Measurements from ENCODE around the gene S100B.

S100B gene

GRCh38 chr21:46554431-46555224 lies 50.3 kb downstream of the S100B start:
- peak overlapping the region; percentile 94 for H3K27ac ChIP-seq
- H3K4me1 ChIP-seq (ENCODE audit: control insufficient read depth in 1 of 2, insufficient read depth in 1 of 2, low read depth in 1 of 2, low read length in 1 of 2) = peaks cover 41 to 42% of the 10 kb centered on the region in 2 experiments
- no peaks in the 10 kb centered on the region for H3K27me3 ChIP-seq
- no peak overlapping the region for H3K4me3 ChIP-seq (ENCODE audit: low read depth in 1 of 2, low read length in 1 of 2)
- H3K36me3 ChIP-seq = peaks cover 60% of the 10 kb centered on the region
- H3K9me3 ChIP-seq = no peaks in the 10 kb centered on the region
- no peak for TF ChIP-seq CTCF (IDR thresholded peaks at IDR 0.05)

- peak overlapping the region; percentile 94 for H3K27ac ChIP-seq
- H3K9me3 ChIP-seq = no peaks in the 10 kb centered on the region
- no peak overlapping the region for H3K4me3 ChIP-seq (ENCODE audit: low read depth in 1 of 2, low read length in 1 of 2)
- TF ChIP-seq CTCF (IDR thresholded peaks at IDR 0.05) = no peak
- H3K27me3 ChIP-seq = no peaks in the 10 kb centered on the region
- peaks cover 54% of the 10 kb centered on the region for H3K36me3 ChIP-seq
- peaks cover 48 to 49% of the 10 kb centered on the region in 2 experiments for H3K4me1 ChIP-seq (ENCODE audit: control insufficient read depth in 1 of 2, insufficient read depth in 1 of 2, low read depth in 1 of 2, low read length in 1 of 2)
Observed at GRCh38 chr21:46553993-46554392, 50.9 kb downstream of the S100B start.

- no peak for TF ChIP-seq CTCF (IDR thresholded peaks at IDR 0.05)
- Histone ChIP-seq H3K4me3 (ENCODE audit: low read depth in 1 of 2, low read length in 1 of 2) (peak overlapping the region; percentile 59 to 62), H3K36me3 (peaks cover 47% of the 10 kb centered on the region)
Observed at GRCh38 chr21:46552865-46553379, 52.0 kb downstream of the S100B start.

GRCh38 chr21:46552274-46552673 lies 52.6 kb downstream of the S100B start:
- Histone ChIP-seq H3K4me1 (ENCODE audit: control insufficient read depth in 1 of 2, insufficient read depth in 1 of 2, low read depth in 1 of 2, low read length in 1 of 2) (peaks cover 53% of the 10 kb centered on the region in 2 experiments), H3K9me3 (no peaks in the 10 kb centered on the region), H3K27me3 (no peaks in the 10 kb centered on the region), H3K4me3 (ENCODE audit: low read depth in 1 of 2, low read length in 1 of 2) (peak overlapping the region; percentile 59 to 62), H3K36me3 (peaks cover 45% of the 10 kb centered on the region), H3K27ac (peak overlapping the region; percentile 94)
- TF ChIP-seq CTCF (IDR thresholded peaks at IDR 0.05) = no peak

More at GRCh38 chr21:46552865-46553379, 52.0 kb downstream of the S100B start:
- no peaks in the 10 kb centered on the region for H3K27me3 ChIP-seq
- no peaks in the 10 kb centered on the region for H3K9me3 ChIP-seq
- H3K27ac ChIP-seq = peak overlapping the region; percentile 94
- peaks cover 53% of the 10 kb centered on the region in 2 experiments for H3K4me1 ChIP-seq (ENCODE audit: control insufficient read depth in 1 of 2, insufficient read depth in 1 of 2, low read depth in 1 of 2, low read length in 1 of 2)

GRCh38 chr21:46551636-46552241 lies 53.1 kb downstream of the S100B start:
- Histone ChIP-seq H3K27me3 (no peaks in the 10 kb centered on the region), H3K9me3 (no peaks in the 10 kb centered on the region), H3K4me3 (ENCODE audit: low read depth in 1 of 2, low read length in 1 of 2) (peak overlapping the region; percentile 59 to 62), H3K4me1 (ENCODE audit: control insufficient read depth in 1 of 2, insufficient read depth in 1 of 2, low read depth in 1 of 2, low read length in 1 of 2) (peaks cover 53% of the 10 kb centered on the region in 2 experiments), H3K36me3 (peaks cover 44% of the 10 kb centered on the region), H3K27ac (peak overlapping the region; percentile 94)
- peak; percentile 57 for TF ChIP-seq CTCF (IDR thresholded peaks at IDR 0.05)
